HG03354 (cell line): ENCODE results near the gene COMP.

Source experiments
- ATAC-seq: cut with Tn5 transposase; IDR thresholded peaks from one replicate; pipeline ENCODE4 v1.9.1; 2021; ENCODE audit warnings: mild to moderate bottlenecking; ENCODE audit not compliant: unreplicated experiment, poor library complexity, severe bottlenecking

COMP gene

DNA sequence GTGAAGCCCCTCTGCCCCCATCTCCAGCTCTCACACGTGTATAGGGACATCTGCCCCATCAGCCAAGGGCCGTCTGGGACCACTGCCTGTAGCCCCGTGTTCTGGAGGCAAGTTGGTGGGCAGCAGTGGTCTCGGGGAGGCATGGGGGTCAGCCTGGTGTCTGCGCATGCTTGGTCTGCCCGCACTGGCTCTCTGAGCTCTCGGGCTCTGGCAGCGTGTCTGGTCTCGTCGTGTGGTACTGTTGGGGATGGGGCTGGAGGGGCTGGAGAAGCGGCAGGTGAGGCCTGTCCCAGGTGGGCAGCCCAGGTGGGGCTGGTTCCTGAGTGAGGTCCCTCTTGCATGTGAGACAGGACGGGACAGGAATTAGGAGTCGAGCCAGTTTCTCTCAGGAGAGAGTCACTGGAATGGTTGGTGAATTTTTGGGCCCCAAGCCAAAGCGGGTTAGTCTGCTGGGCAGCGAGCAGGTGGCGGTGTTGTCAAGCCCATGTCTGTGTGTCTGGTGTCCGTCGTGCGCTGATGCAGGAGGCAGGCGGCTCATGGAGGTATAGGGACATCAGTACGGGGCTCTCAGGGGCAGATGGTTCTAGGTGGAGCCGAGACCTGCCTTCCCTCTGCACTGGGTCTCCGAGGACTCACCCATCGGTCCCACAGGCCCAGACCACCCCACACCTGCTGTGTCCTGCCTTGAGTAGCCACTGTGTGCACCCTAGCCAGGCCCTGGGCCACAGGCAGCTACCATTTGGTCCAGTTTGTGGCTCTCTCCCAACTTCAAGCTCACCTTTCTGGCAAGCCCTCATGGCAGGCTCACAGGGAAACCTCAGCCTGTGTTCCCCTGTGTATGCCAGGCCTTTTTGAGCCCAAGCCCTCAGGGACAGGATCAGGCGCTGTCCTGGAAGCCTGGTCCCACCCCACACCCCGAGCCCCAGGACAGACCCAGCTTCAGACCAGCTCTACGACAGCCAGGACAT lies 18.2 kb downstream of the COMP start:
- ATAC-seq, result no peak

DNA sequence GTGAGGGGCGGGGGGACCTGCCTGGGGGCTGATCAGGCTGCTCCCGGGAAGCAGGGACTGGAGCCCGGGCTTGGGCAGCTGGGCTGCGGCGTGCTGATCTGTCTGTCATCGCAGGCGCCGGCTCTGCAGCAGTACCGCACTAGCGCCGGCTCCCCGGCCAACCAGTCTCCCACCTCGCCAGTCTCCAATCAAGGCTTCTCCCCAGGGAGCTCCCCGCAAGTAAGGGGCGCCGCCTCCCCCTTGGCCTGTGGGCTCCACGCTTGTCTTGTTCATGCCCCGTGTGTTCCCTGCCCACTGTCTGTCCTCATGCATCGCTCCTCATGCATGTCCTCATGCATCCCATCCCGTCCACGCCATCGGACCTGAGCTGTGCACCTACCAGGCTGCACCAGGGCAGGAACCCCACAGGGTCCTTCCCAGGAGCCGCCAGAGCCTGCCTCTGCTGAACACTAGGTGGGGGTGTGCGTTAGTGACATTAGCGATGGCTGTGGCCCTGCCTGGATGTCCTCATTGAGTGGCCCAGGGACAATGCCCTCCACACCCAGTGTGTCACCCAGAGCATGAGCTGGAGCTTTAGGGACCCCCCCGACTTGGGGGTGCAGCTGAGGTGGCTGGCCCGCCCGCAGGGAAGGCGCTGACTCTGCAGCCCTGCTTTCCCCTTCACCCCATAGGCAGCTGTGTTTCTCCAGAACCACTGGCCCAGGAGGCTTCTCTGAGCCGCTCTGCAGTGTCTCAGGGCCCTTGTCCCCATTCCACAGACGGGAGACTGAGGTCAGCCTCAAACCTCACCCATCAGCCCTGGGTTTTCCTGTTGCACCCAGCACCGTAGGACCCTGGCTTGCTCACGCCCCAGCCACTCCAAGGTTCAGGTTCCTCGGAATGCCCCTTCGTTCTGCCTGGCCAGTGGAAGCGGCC lies 19.5 kb downstream of the COMP start:
- ATAC-seq, result no peak

DNA sequence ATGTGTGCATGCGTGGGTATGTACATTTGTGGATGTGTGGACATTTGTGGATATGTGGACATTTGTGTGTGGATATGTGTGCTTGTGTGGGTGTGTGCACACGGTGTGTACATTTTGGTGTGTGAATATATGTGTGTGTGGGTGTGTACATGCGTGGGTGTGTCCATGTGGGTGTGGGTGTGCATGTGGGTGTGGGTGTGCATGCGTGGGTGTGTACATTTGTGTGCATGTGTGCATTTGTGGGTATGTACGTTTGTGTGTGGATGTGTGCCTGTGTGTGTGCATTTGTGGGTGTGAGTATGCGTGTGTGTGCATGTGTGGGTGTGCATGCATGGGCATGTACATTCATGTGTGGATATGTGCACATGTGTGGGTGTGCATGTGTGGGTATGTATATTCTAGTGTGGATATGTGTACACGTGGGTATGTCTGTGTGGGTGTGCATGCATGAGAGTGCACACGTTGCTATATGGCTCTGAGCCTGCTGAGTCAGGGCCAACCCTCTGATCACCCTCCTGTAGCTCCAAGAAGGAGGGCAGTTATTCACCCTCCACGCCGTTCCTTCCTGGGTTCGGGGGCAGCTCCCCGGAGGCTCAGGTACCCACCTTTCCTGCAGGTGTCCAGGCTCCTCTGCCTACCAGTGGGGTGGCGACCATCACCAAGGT lies 20.3 kb downstream of the COMP start:
- ATAC-seq, result no peak

DNA sequence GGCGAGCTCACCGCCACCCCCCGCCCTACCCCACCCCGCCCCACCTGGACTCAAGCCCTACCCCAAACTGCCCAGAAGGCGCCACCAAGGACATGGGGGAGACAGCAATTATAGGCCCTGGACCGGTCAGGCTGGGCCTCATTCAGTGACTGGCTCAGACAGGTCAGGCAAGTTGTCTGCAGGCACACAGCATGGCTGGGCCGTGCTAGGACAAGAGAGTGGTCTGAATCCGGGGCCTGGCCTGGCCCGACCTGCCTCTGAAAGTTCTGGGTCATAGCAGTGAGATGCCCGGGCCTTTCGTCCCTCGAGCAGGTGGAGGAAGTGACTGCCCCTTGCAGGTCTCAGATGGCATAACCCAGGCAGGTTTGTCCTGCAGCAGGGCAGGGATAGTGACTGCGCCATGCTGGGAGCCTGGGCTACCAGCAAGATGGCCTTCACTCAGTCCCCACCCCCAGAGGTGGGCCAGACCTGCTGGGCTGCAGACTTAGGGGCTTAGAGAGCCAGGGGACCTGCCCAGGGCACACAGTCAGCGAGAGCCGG lies 21.0 kb downstream of the COMP start:
- ATAC-seq, result no peak

DNA sequence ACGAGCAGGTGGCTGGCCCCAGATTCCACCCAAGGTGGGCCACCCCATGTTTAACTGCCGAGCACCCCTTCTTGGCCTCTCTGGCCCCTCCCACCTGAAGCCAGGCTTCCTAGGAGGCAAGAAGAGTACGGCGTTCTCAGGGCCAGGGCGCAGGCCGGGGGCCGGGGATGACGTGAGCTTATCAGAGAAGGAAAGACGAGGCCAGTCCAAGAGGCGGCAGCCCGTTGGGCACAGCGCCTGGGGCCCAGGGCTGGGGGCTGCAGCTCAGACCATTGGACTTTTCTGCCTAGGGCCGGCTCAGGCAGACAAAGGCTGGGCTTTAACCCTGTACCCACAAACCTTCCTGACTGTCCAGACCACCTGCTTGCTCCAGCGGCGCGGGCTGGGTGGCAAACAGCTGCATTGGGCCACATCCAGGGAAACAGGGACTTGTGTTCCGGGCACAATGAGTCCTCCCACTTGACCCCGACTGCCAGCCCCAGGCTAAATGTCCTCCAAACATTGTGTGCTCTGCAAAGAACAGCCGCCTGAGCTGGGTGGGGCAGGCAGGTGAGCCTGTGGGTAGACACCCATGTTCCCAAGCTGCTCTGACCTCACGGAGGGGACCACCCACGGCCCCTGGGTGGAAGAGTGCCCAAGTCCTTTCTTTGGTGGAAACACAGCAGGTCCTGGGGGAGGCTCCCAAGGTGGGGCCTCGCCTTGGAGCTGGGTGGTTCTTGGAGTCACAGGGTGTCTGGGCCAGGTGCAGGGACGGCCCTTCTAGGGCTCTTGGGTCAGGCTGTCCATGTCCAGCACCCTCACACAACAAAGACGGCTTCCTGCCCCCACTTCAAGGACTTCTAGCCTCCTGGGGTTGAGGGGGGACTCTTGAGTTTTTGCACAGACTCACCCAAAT lies 21.9 kb downstream of the COMP start:
- ATAC-seq, result no peak

DNA sequence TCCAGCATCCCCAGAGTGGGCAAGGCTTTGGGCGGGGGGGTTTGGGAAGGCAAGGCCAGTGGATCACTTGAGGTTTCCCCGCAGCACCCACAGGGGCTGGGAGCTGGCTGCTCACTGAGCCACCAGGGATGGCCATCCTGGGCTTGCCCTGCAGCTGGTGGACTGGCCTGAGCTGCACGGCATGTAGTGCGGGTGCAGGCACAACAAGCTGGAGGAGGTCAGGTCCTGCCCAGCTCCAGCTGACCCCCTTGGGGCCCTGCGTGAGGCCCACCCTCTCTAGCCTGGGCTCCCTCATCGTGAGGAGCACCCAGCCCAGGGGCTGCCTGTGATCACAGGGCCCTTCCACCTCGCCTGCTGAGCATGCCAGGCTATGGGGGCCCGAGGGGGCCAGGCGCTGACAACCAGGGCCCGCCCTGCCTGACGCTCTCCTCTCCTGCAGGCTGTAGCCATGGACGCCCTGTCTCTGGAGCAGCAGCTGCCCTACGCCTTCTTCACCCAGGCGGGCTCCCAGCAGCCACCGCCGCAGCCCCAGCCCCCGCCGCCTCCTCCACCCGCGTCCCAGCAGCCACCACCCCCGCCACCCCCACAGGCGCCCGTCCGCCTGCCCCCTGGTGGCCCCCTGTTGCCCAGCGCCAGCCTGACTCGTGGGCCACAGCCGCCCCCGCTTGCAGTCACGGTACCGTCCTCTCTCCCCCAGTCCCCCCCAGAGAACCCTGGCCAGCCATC lies 22.9 kb downstream of the COMP start:
- ATAC-seq, result no peak

DNA sequence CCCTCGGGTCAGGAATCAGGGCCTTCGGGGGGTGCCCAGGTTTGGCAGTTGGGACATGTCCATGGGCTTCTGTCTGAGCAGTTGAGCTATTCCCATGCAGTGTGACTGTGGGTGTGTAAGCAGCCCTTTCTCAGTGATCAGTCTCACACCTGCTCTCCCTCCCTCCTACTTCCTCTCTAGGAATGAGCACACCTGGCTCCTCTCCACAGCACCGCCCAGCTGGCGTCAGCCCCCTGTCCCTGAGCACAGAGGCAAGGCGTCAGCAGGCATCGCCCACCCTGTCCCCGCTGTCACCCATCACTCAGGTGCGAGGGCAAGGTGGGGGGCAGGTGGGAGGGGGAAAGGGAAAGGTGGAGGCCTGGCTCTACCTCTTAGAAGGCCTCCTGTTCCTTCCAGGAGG lies 25.9 kb downstream of the COMP start:
- no peak for ATAC-seq

DNA sequence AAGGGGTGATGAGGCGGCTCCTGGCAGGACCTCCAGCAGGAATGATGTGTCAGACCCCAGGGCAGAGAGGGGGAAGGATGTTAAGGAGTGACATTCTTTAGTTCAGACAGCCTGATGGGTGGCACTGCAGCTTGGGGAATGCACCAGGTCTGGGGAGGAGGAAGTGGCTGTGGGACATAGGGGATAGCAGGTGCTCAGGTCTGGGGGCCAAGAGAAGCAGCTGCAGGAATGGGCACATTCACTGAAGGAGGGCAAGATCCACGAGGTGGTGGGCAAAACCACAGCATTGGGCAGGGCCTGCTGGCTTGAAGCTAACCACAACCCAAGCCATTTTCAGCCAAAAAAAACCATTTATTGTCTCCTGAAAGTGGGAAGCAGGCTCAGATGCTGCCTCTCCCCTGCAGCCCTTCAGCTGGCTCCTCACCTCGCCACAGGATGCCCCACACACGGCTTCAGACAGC lies 26.5 kb downstream of the COMP start:
- ATAC-seq, result no peak

DNA sequence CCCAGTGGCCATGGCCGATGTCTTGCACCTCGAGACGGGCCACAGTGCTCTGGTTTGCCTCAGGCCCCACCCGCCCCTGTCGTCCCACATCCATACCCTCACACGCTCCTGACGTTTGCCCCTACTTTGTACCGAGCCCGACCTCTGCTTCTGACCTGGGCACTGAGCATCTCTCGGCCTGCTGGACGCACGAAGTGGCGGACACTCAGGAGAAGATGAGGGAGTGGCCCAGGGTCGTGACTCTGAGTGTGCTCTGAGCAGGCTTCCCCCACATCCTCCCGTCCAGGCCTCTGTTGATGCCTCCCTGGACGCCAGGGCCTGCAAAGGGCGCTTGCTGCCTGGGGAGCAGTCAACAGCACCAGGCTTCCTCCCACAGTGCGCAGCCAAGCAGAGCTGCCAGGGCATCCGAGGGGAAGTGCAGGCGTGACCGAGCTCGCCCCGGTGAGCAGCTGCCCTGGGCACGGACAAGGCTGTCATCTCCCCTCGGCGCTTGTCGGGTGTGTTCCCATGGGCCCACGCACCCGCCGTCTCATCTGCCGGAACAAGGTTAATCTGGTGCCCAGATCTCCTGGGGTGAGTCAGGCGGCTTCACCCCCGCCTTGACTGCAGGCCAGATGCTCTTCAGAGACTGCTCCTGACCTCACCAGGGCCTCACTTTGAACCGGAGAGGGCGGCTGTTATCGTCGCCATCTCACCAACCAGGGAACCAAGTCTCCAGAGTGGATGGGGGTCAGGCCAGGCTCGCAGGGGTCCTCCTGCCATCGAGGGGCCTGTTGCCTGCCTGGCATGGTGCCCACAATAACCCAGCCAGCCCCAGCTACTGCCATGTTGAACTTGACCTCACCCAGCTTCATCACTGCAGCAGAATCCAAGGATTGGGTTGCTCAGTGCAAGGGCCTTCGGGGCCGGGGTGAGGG lies 27.2 kb downstream of the COMP start:
- ATAC-seq, result no peak

DNA sequence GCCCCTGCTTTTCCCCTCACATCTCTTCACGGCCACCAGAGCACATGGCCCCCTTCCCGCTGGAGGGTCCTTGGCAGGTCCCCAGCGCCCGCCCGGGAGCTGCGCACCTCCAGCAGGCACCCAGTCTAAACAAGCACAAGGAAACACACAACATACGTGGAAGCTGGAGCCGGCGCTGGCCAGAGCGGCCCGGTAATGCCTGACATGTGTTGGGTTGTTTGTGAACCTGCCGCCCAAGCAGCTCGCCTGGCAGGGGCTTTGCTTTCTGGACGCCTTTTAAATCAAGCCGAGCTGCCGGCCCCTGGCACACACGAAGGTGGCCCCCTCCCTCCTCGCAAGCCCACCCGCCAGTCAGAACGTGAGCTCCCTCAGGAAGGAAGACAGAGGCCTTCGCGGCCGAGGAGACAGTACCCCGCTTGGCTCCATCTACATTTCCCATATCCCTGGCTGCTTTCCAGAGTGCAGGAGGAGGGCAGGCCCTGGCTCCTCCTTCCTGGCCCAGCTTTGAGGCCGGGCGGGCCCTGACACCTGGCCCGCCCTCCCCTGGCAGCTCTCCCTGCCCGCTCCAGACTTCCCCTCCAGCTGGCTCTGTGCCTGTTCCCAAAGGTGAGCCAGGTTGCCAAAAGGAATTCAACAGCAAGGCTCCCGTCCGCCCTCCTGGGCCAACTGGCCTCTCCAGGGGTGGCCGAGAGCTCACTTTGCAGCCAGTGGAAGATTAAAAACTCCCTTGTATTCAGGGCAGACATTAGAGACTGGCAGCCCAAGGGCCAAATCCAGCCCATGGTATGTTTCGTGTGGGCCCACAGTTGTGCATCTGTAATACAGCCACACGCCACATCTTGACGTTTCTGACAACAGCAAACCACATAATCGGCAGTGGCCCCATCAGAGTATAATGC lies 28.7 kb downstream of the COMP start:
- ATAC-seq, result no peak

DNA sequence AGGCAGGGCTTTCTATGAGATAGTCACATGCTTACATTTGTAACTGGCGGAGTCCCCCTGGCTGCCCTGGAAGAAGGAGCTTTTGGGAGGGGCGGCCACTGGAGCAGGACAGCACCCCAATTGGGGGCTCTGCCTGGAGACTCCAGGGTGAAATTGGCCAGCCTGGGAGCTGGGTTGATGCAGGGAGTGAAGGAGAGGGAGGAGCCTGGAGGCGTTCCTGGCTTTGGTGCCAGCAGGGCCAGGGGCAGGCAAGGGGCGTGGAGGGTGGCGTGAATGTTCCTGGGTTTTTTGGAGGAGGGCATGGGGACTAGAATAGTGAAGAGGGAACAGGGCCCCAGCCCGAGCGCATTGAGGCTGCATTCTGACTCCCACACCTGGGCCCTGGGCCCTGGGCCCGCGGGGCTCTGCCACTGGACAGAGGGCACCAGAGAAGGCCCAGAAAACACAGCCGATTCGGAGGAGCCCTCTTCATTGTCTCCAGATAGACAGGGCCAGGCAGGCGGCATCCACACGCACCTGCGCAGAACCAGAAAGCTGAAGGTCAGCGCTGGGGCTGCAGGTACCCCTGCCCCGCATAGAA lies 29.5 kb downstream of the COMP start:
- ATAC-seq, result no peak

DNA sequence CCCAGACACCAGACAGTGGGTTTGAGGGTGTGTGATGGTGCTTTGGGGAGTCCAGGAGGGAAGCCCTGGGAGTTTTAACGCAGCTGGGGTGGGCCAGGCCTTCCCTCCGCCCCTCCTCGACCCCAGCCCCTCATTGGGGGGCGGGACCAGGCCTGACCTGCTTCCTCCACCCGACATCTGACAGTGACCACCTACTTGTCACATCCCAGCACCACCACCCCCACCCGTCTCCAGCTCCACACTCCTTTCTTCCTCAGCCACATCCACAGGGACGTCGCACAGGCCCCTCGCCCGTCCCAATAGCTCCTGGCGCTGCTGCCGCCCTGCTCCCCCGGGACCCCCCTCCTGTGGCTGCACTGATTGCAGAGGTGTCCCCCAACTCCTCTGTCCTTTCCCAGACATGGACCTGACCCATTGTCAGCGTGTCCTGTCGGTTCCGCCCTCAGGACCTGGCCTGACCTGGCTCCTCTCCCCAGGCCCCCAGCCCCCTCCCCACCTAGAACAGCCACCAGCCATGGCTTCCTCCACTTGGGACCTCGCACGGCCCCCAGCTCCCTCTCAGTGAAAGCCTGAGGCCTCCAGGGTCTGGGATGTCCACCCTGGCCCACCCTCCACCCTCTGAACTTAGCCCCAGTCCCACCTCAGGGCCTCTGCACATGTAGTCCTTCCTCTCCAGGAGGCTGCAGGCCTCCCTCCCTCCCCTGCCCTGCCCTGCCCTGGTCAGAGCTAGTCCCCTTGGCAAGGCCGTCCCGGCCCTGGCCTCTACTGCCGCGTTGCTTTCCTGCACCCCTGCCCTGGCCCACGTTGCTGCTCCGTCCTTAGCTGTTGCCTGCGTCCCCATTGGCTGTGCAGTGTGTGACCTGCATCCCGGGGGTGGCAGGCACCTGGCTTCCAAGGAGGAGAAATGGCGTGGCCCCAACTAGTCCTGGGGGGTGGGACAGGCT lies 30.4 kb downstream of the COMP start:
- ATAC-seq, result no peak

DNA sequence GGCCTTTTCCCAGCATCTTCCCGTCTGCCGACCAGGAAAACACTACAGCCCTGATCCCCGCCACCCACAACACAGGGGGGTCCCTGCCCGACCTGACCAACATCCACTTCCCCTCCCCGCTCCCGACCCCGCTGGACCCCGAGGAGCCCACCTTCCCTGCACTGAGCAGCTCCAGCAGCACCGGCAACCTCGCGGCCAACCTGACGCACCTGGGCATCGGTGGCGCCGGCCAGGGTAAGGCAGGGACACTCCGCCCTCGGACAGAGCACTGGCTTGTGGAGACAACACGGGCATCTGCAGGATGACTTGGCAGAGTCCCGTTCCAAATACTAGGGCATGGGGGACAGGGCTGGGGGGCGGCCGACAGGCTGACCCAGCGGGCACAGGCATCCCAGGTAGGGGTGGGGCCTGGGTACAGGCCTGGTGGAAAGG lies 31.1 kb downstream of the COMP start:
- ATAC-seq, result no peak

DNA sequence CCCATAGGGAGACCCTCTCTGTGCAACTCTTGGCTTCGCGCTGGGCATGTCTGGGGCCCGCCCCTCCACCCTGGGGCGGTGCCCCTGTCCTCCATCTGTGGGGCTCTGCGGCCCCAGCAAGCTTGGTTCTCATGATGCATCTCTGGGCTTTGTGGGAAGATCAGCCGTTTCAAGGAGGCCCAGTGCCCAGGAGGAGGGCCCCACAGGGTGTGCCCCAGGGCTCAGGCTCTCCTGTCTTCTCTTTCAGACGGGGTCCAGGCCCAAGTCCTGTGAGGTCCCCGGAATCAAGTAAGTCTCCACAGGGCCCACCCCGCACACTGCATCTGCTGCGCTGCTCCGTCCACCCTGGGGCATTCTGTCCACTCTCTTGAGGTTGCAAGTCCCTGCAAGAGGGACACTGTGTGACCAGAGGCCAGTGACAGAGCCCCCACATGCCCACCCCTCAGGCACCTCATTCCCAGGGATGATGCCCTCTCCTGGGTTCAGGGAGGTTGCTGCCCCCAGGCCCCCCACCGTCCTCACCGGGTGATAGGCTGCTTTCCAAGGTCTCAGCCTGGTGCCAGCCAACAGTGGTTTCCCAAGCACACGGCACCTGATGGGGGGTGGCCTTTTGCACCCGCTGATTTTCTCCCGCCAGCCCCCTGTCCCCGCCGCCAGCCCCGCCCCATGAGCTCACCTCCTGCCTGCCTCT lies 31.7 kb downstream of the COMP start:
- ATAC-seq, result no peak
